Stomach (tissue), 9 donors: ENCODE measurements around the gene FAM89B. TPM values are rescaled to one million over a fixed set of nuclear protein-coding genes. Genes with fewer than 3 reads are reported as not detected.

Experiments used
- DNase-seq, 2 donors: peaks; one replicate each; pipeline versions ENCODE4 v3.0.0 to v3.0.0-alpha.2; 2013 to 2019
- H3K27ac ChIP-seq, 5 donors: fragments of 200-600 bp in 4 of 5; sonication (generic) in 4 of 5; one replicate each; pipeline ENCODE4 v1.5.1; 2013 to 2019; ENCODE audit warnings: mild to moderate bottlenecking in 1 of 5, moderate library complexity in 1 of 5
- H3K27me3 ChIP-seq, 3 donors: fragments of 200-600 bp; sonication (generic); one replicate each; pipeline ENCODE4 v1.5.1; 2017 to 2019; ENCODE audit warnings: mixed run types in 1 of 3
- H3K36me3 ChIP-seq, 4 donors: fragments of 200-600 bp; sonication (generic); 1 replicate in 3 of 4; 2 replicates in 1 of 4; pipeline ENCODE4 v1.5.1; 2016 to 2019
- H3K4me1 ChIP-seq, 4 donors: fragments of 200-600 bp; sonication (generic); one replicate each; pipeline ENCODE4 v1.5.1; 2016 to 2019
- H3K4me3 ChIP-seq, 4 donors: fragments of 200-600 bp; sonication (generic) in 3 of 4; one replicate each; pipeline ENCODE4 v1.5.1; 2016 to 2019; ENCODE audit warnings: mild to moderate bottlenecking in 1 of 4
- H3K9me3 ChIP-seq, 4 donors: fragments of 200-600 bp; sonication (generic); one replicate each; pipeline ENCODE4 v1.5.1; 2016 to 2019
- CTCF ChIP-seq, 7 experiments: fragments of 450-650 bp in 4 of 7; fragments of 200-600 bp in 3 of 7; sonication (generic) in 3 of 7; IDR thresholded peaks; one replicate each; pipeline ENCODE4 v1.5.1; 2016 to 2019; ENCODE audit warnings: antibody characterized with exemption in 7 of 7, control low read depth in 2 of 7, mild to moderate bottlenecking in 1 of 7
- EP300 ChIP-seq: sonication (generic); formaldehyde crosslinking; IDR thresholded peaks from one replicate; pipeline ENCODE4 v1.6.1; 2017; ENCODE audit warnings: antibody characterized with exemption
- POLR2A ChIP-seq, 4 donors: fragments of 450-650 bp; IDR thresholded peaks; one replicate each; pipeline ENCODE4 v1.6.1; 2016; ENCODE audit warnings: antibody characterized with exemption in 4 of 4, control low read depth in 2 of 4, mild to moderate bottlenecking in 1 of 4, moderate library complexity in 1 of 4
- POLR2AphosphoS5 ChIP-seq, 3 donors: sonication (generic); formaldehyde crosslinking; IDR thresholded peaks; one replicate each; pipeline ENCODE4 v1.6.1; 2016; ENCODE audit warnings: antibody characterized with exemption in 3 of 3
- WGBS, 5 donors: extraction: QIAGEN DNeasy Blood & Tissue Kit in 3 of 5; methylation state at CpG; one replicate each; pipeline versions ENCODE4 v1.1.5 to v1.1.7; 2013 to 2018; 5-methylcytosine and 5-hydroxymethylcytosine counted together
- intact Hi-C: fragments of 100-400 bp; cut with DNase I; formaldehyde crosslinking; loops from one replicate; pipeline ENCODE4 v1.15.1; 2023; ENCODE audit warnings: low total_unique reads
- polyA plus RNA-seq, 3 donors: library from polyadenylated mRNA; stranded (reverse); fragments of 200-250 nt; gene quantifications; one replicate each; pipeline ENCODE4 v1.2.3, GENCODE V29; 2013
- total RNA-seq, 5 donors: library from RNA; depleted of rRNA; stranded (reverse); fragments of >200 nt; gene quantifications; one replicate each; pipeline versions ENCODE4 v1.1.0 to v1.2.3, GENCODE V29; 2014 to 2016
- donor health status: healthy with polysubstance abuse.
- donor health status: Bipolar disorder and iron deficiency.
- donor health status: healthy.

FAM89B gene
- total and polyA plus RNA-seq, 8 donors = 3.9 to 68.2 (median 56.8) TPM

- peak overlapping the region in 4 of 5 donors; percentile 4 to 96 (median 57) for H3K27ac ChIP-seq
- H3K9me3 ChIP-seq = no peaks in the 10 kb centered on the region
- no peak for DNase-seq
- no peak overlapping the region for H3K4me3 ChIP-seq
- peaks cover 35 to 80% (median 74%) of the 10 kb centered on the region in 4 donors for H3K4me1 ChIP-seq
- WGBS, 5 donors = 80 to 88% (median 85%) methylated on average over 13 to 27 of the region's 27 CpGs
- peaks cover 0 to 39% (median 24%) of the 10 kb centered on the region in 4 donors for H3K36me3 ChIP-seq
- no peak for TF ChIP-seq POLR2AphosphoS5 (IDR thresholded peaks at IDR 0.05)
- no peak for TF ChIP-seq CTCF (IDR thresholded peaks at IDR 0.05)
- TF ChIP-seq POLR2A (IDR thresholded peaks at IDR 0.05) = no peak
- no peak for TF ChIP-seq EP300
- peaks cover 0 to 8% (median 0%) of the 10 kb centered on the region in 3 donors for H3K27me3 ChIP-seq
- intact Hi-C loops = no loop called here
Measured at GRCh38 chr11:65554057-65554818, 18.1 kb upstream of the FAM89B start.

GRCh38 chr11:65554842-65555430, 17.4 kb upstream of the FAM89B start:
- TF ChIP-seq EP300 = no peak
- TF ChIP-seq POLR2AphosphoS5 (IDR thresholded peaks at IDR 0.05) = no peak
- TF ChIP-seq CTCF (IDR thresholded peaks at IDR 0.05) = no peak
- TF ChIP-seq POLR2A (IDR thresholded peaks at IDR 0.05) = no peak

GRCh38 chr11:65555693-65556231, 16.6 kb upstream of the FAM89B start:
- peak in 1 of 2 donors; percentile 48 for DNase-seq
- 27 to 61% (median 49%) methylated on average over 4 to 6 of the region's 6 CpGs for WGBS, 5 donors
- intact Hi-C loops = no loop called here
- peaks cover 0 to 8% (median 0%) of the 10 kb centered on the region in 3 donors for H3K27me3 ChIP-seq
- no peaks in the 10 kb centered on the region for H3K9me3 ChIP-seq
- no peak overlapping the region for H3K4me3 ChIP-seq
- H3K4me1 ChIP-seq = peaks cover 48 to 93% (median 86%) of the 10 kb centered on the region in 4 donors
- peak overlapping the region in 4 of 5 donors; percentile 41 to 96 (median 94) for H3K27ac ChIP-seq
- peaks cover 0 to 29% (median 20%) of the 10 kb centered on the region in 4 donors for H3K36me3 ChIP-seq
- TF ChIP-seq POLR2A (IDR thresholded peaks at IDR 0.05) = no peak
- TF ChIP-seq POLR2AphosphoS5 (IDR thresholded peaks at IDR 0.05) = no peak
- no peak for TF ChIP-seq EP300
- no peak for TF ChIP-seq CTCF (IDR thresholded peaks at IDR 0.05)

More at GRCh38 chr11:65554842-65555430, 17.4 kb upstream of the FAM89B start:
- H3K4me3 ChIP-seq = no peak overlapping the region
- 72 to 94% (median 87%) methylated on average over 4 of the region's 4 CpGs for WGBS, 5 donors
- peak overlapping the region in 3 of 5 donors; percentile 41 to 96 (median 94) for H3K27ac ChIP-seq
- no peaks in the 10 kb centered on the region for H3K9me3 ChIP-seq
- H3K36me3 ChIP-seq = peaks cover 0 to 34% (median 22%) of the 10 kb centered on the region in 4 donors
- DNase-seq = no peak
- H3K4me1 ChIP-seq = peaks cover 42 to 87% (median 80%) of the 10 kb centered on the region in 4 donors
- peaks cover 0 to 8% (median 0%) of the 10 kb centered on the region in 3 donors for H3K27me3 ChIP-seq
- intact Hi-C loops = no loop called here
